ENCODE measurements around the gene NDFIP2.

DNA sequence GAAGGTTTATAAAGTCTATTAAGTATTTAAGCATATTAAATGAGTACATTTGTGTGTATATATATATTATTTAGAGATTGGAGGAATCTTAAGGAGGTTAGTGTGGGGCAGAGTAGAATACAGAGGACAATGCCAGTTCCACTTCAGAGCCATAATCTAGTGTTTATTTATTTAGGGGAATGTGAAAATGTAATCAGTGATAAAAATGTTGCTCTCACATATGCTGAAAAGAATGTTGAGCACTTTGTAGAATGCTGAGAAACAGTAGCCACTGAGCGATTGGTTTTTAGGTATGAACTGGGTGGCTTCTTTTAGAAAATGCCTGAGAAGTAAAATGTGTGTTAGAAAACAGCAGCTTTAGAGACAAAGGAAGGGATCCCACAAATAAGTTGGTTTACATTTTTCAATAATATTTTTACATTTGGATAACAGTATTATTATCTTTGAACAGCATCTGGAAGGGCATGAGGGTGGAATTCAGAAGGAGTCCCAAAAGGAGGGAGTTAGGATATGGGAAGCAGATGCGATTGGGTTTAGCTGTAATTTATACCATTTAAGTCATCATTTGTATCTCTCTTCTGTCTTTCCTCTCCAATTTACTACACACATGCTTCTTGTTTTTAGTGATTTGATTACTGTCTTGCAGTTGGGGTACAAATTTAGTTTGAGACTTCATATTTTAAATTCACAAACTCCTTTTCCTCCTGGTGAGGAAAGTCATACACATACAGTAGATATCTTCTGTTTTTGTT, 68.6 kb downstream of the NDFIP2 start:
- TF ChIP-seq, protein P1, sequence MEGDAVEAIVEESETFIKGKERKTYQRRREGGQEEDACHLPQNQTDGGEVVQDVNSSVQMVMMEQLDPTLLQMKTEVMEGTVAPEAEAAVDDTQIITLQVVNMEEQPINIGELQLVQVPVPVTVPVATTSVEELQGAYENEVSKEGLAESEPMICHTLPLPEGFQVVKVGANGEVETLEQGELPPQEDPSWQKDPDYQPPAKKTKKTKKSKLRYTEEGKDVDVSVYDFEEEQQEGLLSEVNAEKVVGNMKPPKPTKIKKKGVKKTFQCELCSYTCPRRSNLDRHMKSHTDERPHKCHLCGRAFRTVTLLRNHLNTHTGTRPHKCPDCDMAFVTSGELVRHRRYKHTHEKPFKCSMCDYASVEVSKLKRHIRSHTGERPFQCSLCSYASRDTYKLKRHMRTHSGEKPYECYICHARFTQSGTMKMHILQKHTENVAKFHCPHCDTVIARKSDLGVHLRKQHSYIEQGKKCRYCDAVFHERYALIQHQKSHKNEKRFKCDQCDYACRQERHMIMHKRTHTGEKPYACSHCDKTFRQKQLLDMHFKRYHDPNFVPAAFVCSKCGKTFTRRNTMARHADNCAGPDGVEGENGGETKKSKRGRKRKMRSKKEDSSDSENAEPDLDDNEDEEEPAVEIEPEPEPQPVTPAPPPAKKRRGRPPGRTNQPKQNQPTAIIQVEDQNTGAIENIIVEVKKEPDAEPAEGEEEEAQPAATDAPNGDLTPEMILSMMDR (IDR thresholded peaks at IDR 0.05; ENCODE audit: extremely low read depth in 1 of 2, insufficient read depth in 1 of 2, low read depth in 1 of 2, low read length in 2 of 2): no peak
- no peak for TF ChIP-seq GATA2 (IDR thresholded peaks at IDR 0.05; ENCODE audit: insufficient read depth, insufficient read length, low read depth, low read length)
- no peak for TF ChIP-seq POLR2A (IDR thresholded peaks at IDR 0.05; ENCODE audit: low read depth, low read length)
- TF ChIP-seq EZH2 (IDR thresholded peaks at IDR 0.05; ENCODE audit: borderline replicate concordance, low read depth, low read length, severe bottlenecking): no peak
- no peak for TF ChIP-seq FOS (IDR thresholded peaks at IDR 0.05; ENCODE audit: borderline replicate concordance, insufficient read depth, low read length)
- TF ChIP-seq POLR2AphosphoS5 (IDR thresholded peaks at IDR 0.05; ENCODE audit: insufficient read depth, low read depth, low read length): no peak
- TF ChIP-seq, protein P2, sequence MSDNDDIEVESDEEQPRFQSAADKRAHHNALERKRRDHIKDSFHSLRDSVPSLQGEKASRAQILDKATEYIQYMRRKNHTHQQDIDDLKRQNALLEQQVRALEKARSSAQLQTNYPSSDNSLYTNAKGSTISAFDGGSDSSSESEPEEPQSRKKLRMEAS (IDR thresholded peaks at IDR 0.05; ENCODE audit: insufficient read depth, insufficient read length): no peak
- TF ChIP-seq JUN (IDR thresholded peaks at IDR 0.05; ENCODE audit: borderline replicate concordance, insufficient read depth, insufficient read length, low read depth): no peak

All from endothelial cell of umbilical vein (primary cell).